ENCODE measurements around the gene USP50. TPM values are rescaled to one million over a fixed set of nuclear protein-coding genes. Genes with fewer than 3 reads are reported as not detected.
"Not testable (repeated sequence)": the region's sequence is repeated elsewhere in the genome, so short reads cannot be mapped to it uniquely, and the experiment has no call there.

Gene USP50
- total RNA-seq, result not detected

DNA sequence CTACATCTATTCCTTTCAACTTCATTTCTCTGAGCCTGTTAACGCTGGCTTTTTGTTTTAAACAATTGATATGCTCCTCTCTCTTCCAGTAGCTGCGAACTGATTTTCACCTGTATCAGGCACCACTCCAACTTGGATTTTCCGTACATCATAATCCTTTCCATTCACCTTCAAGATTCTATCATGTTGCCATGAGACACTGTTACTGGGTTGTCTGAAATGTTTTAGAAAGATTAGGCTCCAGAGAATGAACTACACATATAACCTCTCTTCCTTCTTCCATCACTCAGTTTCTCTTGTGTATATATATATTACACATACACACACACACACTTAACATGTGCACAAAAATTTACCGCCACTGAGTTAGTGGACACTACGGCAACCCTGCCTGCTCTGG lies at the start of gene USP50:
Gene USP50, minus strand, starts transcription at position 101 of the 400 bp plus-strand sequence. CDS start 141 bp downstream, outside the sequence.
- no peak for DNase-seq
- ChIA-PET CTCF (no interaction called here), POLR2A (no interaction called here)
- Mint-ChIP-seq H3K27ac (no peak within 1 kb of the TSS), H3K4me3 (no peak within 1 kb of the TSS), H3K36me3 (ENCODE audit: low read depth) (no peaks in the 10 kb centered on the region), H3K4me1 (no peaks in the 10 kb centered on the region), H3K9me3 (no peaks in the 10 kb centered on the region), H3K27me3 (peaks cover 20% of the 10 kb centered on the region)

DNA sequence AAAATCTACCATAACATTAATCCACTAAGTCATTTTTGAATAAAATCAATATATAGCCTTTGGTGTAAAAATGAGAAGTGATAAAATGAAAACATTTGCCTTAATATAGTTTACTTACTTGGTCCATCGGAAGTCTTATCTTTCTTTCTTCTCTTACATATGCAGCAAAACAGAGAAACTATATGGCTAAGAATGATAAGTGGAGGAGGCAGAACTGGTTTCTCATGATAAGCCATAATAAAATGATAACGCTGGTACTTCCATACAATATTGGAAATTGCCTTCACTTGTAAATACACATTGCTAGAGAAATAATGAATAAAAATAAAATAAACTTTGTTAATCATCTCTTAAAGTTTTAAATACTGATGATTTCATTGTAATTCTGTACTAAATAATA lies 47.8 kb upstream of the USP50 start:
- Mint-ChIP-seq H3K4me3 (no peak overlapping the region), H3K27ac (no peak overlapping the region), H3K9me3 (no peaks in the 10 kb centered on the region), H3K27me3 (no peaks in the 10 kb centered on the region), H3K36me3 (ENCODE audit: low read depth) (peaks cover 52% of the 10 kb centered on the region), H3K4me1 (peaks cover 1% of the 10 kb centered on the region)
- ChIA-PET POLR2A (no interaction called here), CTCF (no interaction called here)
- no peak for DNase-seq

- Mint-ChIP-seq H3K36me3 (ENCODE audit: low read depth) (peaks cover 51% of the 10 kb centered on the region), H3K4me3 (no peak overlapping the region), H3K9me3 (no peaks in the 10 kb centered on the region), H3K4me1 (peaks cover 1% of the 10 kb centered on the region), H3K27me3 (no peaks in the 10 kb centered on the region), H3K27ac (no peak overlapping the region)
- ChIA-PET CTCF (no interaction called here), POLR2A (no interaction called here)
- no peak for DNase-seq
These were observed 47.3 kb upstream of the USP50 start for GRCh38 chr15:50593761-50594160.

- Mint-ChIP-seq H3K36me3 (ENCODE audit: low read depth) (peaks cover 51% of the 10 kb centered on the region), H3K4me3 (no peak overlapping the region), H3K27me3 (no peaks in the 10 kb centered on the region), H3K27ac (no peak overlapping the region), H3K4me1 (peaks cover 1% of the 10 kb centered on the region), H3K9me3 (no peaks in the 10 kb centered on the region)
- no peak for DNase-seq
- ChIA-PET POLR2A (no interaction called here), CTCF (no interaction called here)
These were observed 43.8 kb upstream of the USP50 start for GRCh38 chr15:50590288-50590687.

GRCh38 chr15:50577492-50577891 lies 31.0 kb upstream of the USP50 start:
- ChIA-PET CTCF (no interaction called here), POLR2A (no interaction called here)
- Mint-ChIP-seq H3K27ac (no peak overlapping the region), H3K9me3 (no peaks in the 10 kb centered on the region), H3K4me3 (no peak overlapping the region), H3K27me3 (no peaks in the 10 kb centered on the region), H3K4me1 (no peaks in the 10 kb centered on the region), H3K36me3 (ENCODE audit: low read depth) (peaks cover 50% of the 10 kb centered on the region)
- DNase-seq, result no peak

- POLR2A ChIA-PET, result no interaction called here
- peaks cover 46% of the 10 kb centered on the region for H3K36me3 Mint-ChIP-seq (ENCODE audit: low read depth)
These were observed 29.7 kb upstream of the USP50 start for GRCh38 chr15:50576166-50576565.

GRCh38 chr15:50573842-50574241 lies 27.4 kb upstream of the USP50 start:
- H3K27ac Mint-ChIP-seq, H3K4me1 Mint-ChIP-seq, POLR2A ChIA-PET, DNase-seq, H3K4me3 Mint-ChIP-seq, CTCF ChIA-PET, H3K9me3 Mint-ChIP-seq, H3K27me3 Mint-ChIP-seq: not testable (repeated sequence)
- H3K36me3 Mint-ChIP-seq (ENCODE audit: low read depth), result peaks cover 57% of the 10 kb centered on the region

More at GRCh38 chr15:50576166-50576565, 29.7 kb upstream of the USP50 start:
- DNase-seq, result no peak
- Mint-ChIP-seq H3K9me3 (no peaks in the 10 kb centered on the region), H3K27ac (no peak overlapping the region), H3K27me3 (no peaks in the 10 kb centered on the region), H3K4me1 (no peaks in the 10 kb centered on the region), H3K4me3 (no peak overlapping the region)
- CTCF ChIA-PET, result no interaction called here

- CTCF ChIA-PET, result interaction anchor here (1.4 kb wide), 1 partner anchor 89 kb away, joined by 3 read pairs; no protein-coding TSS in a partner anchor
- peak overlapping the region; percentile 26 for H3K27ac Mint-ChIP-seq
These were observed 17.3 kb upstream of the USP50 start for GRCh38 chr15:50563756-50564155.

DNA sequence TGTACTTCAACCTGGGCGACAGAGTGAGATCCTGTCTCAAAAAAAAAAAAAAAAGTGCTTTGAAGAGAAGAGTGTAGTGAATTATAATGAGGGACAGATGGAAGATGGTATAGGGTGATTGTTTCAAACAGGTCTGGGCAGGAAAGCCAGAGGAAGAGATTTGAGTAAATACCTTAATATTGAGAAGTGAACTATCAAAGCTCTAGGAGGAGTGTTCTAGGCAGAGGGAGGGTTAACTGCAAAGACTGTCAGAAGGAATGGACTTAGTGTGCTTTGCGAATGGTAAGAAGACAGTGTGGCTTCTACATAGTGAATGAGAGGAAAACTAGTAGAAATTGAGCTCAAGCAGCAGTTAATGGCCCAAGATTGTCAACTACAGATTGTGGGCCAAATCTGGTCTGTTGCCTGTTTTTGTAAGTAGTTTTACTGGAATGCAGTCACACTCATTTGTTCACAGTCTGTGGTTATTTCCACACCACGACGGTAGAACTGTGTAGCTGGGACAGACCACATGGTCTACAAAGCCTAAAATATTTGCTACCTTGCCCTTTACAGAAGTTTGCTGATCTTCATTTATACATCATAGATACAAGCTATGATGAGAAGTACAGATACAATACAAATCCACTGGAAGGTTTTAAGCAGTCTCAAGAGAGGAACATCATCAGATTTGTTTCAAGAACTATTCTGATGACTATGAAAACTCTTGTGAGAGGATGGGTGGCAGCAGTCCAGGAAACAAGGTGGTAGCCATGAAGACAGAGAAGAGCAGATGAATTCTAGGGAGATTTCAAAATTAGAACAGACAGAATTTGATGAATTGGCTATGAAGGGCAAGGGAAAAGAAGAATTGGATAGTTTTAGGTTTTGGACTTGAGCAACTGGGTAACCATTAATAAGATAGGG lies 16.5 kb upstream of the USP50 start:
- Mint-ChIP-seq H3K36me3 (ENCODE audit: low read depth) (peaks cover 48% of the 10 kb centered on the region), H3K4me3 (no peak overlapping the region), H3K9me3 (no peaks in the 10 kb centered on the region), H3K27ac (peak overlapping the region; percentile 26), H3K4me1 (peaks cover 30% of the 10 kb centered on the region), H3K27me3 (no peaks in the 10 kb centered on the region)
- ChIA-PET POLR2A (interaction anchor here (1.3 kb wide), 1 partner anchor 139 kb away, joined by 6 read pairs; the partner anchor contains the start of gene USP8), CTCF (interaction anchor here (0.7 to 1.4 kb wide), 2 partner anchors 9 to 90 kb away, joined by 3 to 4 read pairs; no protein-coding TSS in a partner anchor)
- DNase-seq, result peak; percentile 23

More at GRCh38 chr15:50563756-50564155, 17.3 kb upstream of the USP50 start:
- peaks cover 54% of the 10 kb centered on the region for H3K36me3 Mint-ChIP-seq (ENCODE audit: low read depth)
- no peak overlapping the region for H3K4me3 Mint-ChIP-seq
- no peaks in the 10 kb centered on the region for H3K27me3 Mint-ChIP-seq
- H3K4me1 Mint-ChIP-seq, result peaks cover 29% of the 10 kb centered on the region
- H3K9me3 Mint-ChIP-seq, result no peaks in the 10 kb centered on the region
- POLR2A ChIA-PET, result no interaction called here
- no peak for DNase-seq

GRCh38 chr15:50558012-50558411 lies 11.5 kb upstream of the USP50 start:
- no peak for DNase-seq
- ChIA-PET POLR2A (no interaction called here), CTCF (no interaction called here)
- Mint-ChIP-seq H3K36me3 (ENCODE audit: low read depth) (peaks cover 40% of the 10 kb centered on the region), H3K4me3 (no peak overlapping the region), H3K4me1 (peaks cover 41% of the 10 kb centered on the region), H3K9me3 (no peaks in the 10 kb centered on the region), H3K27ac (no peak overlapping the region), H3K27me3 (no peaks in the 10 kb centered on the region)

GRCh38 chr15:50556642-50557371 lies 10.3 kb upstream of the USP50 start:
- Mint-ChIP-seq H3K4me3 (no peak overlapping the region), H3K9me3 (no peaks in the 10 kb centered on the region), H3K27me3 (no peaks in the 10 kb centered on the region), H3K27ac (no peak overlapping the region), H3K36me3 (ENCODE audit: low read depth) (peaks cover 30% of the 10 kb centered on the region), H3K4me1 (peaks cover 32% of the 10 kb centered on the region)
- CTCF ChIA-PET, result no interaction called here
- DNase-seq, result no peak
- POLR2A ChIA-PET, result interaction anchor here (0.6 kb wide), 1 partner anchor 9 kb away, joined by 3 read pairs; no protein-coding TSS in a partner anchor

DNA sequence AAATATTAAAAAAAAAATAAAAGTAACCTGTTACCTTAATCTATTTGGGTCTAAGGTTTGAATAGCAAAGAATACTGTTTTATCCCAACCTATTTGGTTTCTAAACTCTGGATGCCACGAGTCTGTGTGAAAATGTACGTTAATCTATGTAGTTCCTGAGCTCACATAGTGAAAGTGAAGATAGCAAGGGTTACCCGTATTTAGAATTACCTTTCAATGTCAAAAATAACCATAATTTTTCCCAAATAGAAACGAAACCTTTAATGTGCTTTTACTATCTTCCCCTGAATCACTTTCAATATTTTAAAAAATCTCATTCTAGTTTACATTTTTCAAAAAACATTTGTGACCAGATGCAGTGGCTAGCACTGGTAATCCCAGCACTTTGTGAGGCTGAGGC lies 5.8 kb upstream of the USP50 start:
- Mint-ChIP-seq H3K27ac (no peak overlapping the region), H3K36me3 (ENCODE audit: low read depth) (peaks cover 10% of the 10 kb centered on the region)

DNA sequence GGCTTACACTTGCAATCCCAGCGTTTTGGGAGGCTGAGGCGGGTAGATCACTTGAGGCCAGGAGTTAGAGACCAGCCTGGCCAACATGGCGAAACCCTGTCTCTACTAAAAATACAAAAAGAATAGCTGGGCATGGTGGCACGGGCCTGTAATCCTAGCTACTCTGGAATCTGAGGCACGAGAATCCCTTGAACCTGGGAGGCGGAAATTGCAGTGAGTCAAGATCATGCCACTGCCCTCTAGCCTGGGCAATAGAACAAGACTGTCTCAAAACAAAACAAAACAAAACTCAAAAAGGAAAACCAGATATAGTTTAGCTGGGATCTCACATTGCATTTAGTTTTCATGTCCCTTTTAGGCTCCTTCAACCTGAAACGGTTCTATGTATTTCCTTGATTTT lies 2.9 kb upstream of the USP50 start:
- ChIA-PET POLR2A (no interaction called here), CTCF (no interaction called here)
- Mint-ChIP-seq H3K4me1 (peaks cover 3% of the 10 kb centered on the region), H3K27ac (no peak overlapping the region), H3K36me3 (ENCODE audit: low read depth) (peaks cover 4% of the 10 kb centered on the region), H3K9me3 (no peaks in the 10 kb centered on the region), H3K4me3 (no peak overlapping the region), H3K27me3 (peaks cover 8% of the 10 kb centered on the region)
- no peak for DNase-seq

More for the DNA sequence above, 5.8 kb upstream of the USP50 start:
- no peak for DNase-seq
- no peak overlapping the region for H3K4me3 Mint-ChIP-seq
- H3K27me3 Mint-ChIP-seq, result peaks cover 4% of the 10 kb centered on the region
- ChIA-PET CTCF (no interaction called here), POLR2A (no interaction called here)
- H3K4me1 Mint-ChIP-seq, result peaks cover 19% of the 10 kb centered on the region
- no peaks in the 10 kb centered on the region for H3K9me3 Mint-ChIP-seq
